Caco-2 (cell line): Measurements from ENCODE around the gene CREB5. TPM values are rescaled to one million over a fixed set of nuclear protein-coding genes. Genes with fewer than 3 reads are reported as not detected.
"Not testable (repeated sequence)": the region's sequence is repeated elsewhere in the genome, so short reads cannot be mapped to it uniquely, and the experiment has no call there.

Experiments used
- BruUV-seq: library from RNA; stranded (reverse); fragments of 400-500 nt; replicated peaks from 2 replicates; lab custom pipeline; 2021; lab: Mats Ljungman, UMichigan
- CTCF ChIA-PET: fragments of 300-600 bp; sonication (Branson Sonifier 250); formaldehyde crosslinking; loops from one replicate; lab custom pipeline; 2022; ENCODE audit warnings: antibody characterized with exemption; lab: Charles Lee
- POLR2A ChIA-PET: fragments of 300-600 bp; sonication (Branson Sonifier 250); formaldehyde crosslinking; loops from one replicate; lab custom pipeline; 2022; ENCODE audit warnings: antibody characterized with exemption; lab: Charles Lee
- DNase-seq, 2 experiments: peaks; one replicate each; pipeline versions ENCODE4 v3.0.0 to v3.0.0-alpha.2; 2020 to 2022
- H3K27me3 ChIP-seq: replicated peaks from 2 replicates; pipeline ENCODE4 v1.6.0; 2011; ENCODE audit warnings: low read length; ENCODE audit not compliant: control insufficient read depth, insufficient read depth
- H3K36me3 ChIP-seq: 2 replicates; pipeline ENCODE4 v1.5.1; 2011; ENCODE audit warnings: low read length; ENCODE audit not compliant: control insufficient read depth, insufficient read depth
- H3K4me1 ChIP-seq: fragments of 250-450 bp; sonication (Bioruptor Pico); 2 replicates; pipeline ENCODE4 v1.5.1; 2020; ENCODE audit warnings: mild to moderate bottlenecking
- H3K4me3 ChIP-seq: 2 replicates; pipeline ENCODE4 v1.5.1; 2011; ENCODE audit warnings: low read depth, mild to moderate bottlenecking, control low read depth, low read length
- H3K9me3 ChIP-seq: fragments of 250-450 bp; sonication (Bioruptor Pico); 2 replicates; pipeline ENCODE4 v1.5.1; 2020; ENCODE audit warnings: mild to moderate bottlenecking, moderate library complexity
- H3K27ac Mint-ChIP-seq: one replicate; pipeline ENCODE4 v1.8.0; 2022; ENCODE audit warnings: mixed read lengths; ENCODE audit not compliant: unreplicated experiment
- H3K27me3 Mint-ChIP-seq: one replicate; pipeline ENCODE4 v1.8.0; 2022; ENCODE audit warnings: mixed read lengths; ENCODE audit not compliant: insufficient read depth, unreplicated experiment
- H3K36me3 Mint-ChIP-seq: one replicate; pipeline ENCODE4 v1.8.0; 2022; ENCODE audit warnings: mild to moderate bottlenecking, mixed read lengths; ENCODE audit not compliant: insufficient read depth, unreplicated experiment
- H3K4me1 Mint-ChIP-seq: one replicate; pipeline ENCODE4 v1.8.0; 2022; ENCODE audit warnings: low read depth, mixed read lengths; ENCODE audit not compliant: unreplicated experiment
- H3K4me3 Mint-ChIP-seq: one replicate; pipeline ENCODE4 v1.8.0; 2022; ENCODE audit warnings: mild to moderate bottlenecking, moderate library complexity, mixed read lengths; ENCODE audit not compliant: unreplicated experiment
- H3K9me3 Mint-ChIP-seq: one replicate; pipeline ENCODE4 v1.8.0; 2022; ENCODE audit warnings: mixed read lengths; ENCODE audit not compliant: unreplicated experiment
- intact Hi-C: fragments of 100-400 bp; cut with micrococcal nuclease; formaldehyde crosslinking; loops from one replicate; pipeline ENCODE4 v1.10.0; 2022; ENCODE audit not compliant: unreplicated experiment
- total RNA-seq: library from RNA; stranded (reverse); gene quantifications from 2 replicates; pipeline ENCODE4 v1.2.3, GENCODE V29; 2022
- TF ChIP-seq, protein P1 (sequence below), 2 experiments: fragments of 200-600 bp in 1 of 2; IDR thresholded peaks; 1 replicate in 1 of 2; 2 replicates in 1 of 2; pipeline versions ENCODE4 v1.5.1 to v1.8.0; 2011 to 2022; ENCODE audit warnings: antibody characterized with exemption in 1 of 2, control low read depth in 1 of 2, inconsistent platforms in 1 of 2, low read depth in 1 of 2, low read length in 1 of 2, mild to moderate bottlenecking in 1 of 2, moderate library complexity in 1 of 2; ENCODE audit not compliant: insufficient read depth in 1 of 2, severe bottlenecking in 1 of 2, unreplicated experiment in 1 of 2

CREB5 gene
- total RNA-seq, 1 experiment from 2014 or later = 9.1 TPM

DNA sequence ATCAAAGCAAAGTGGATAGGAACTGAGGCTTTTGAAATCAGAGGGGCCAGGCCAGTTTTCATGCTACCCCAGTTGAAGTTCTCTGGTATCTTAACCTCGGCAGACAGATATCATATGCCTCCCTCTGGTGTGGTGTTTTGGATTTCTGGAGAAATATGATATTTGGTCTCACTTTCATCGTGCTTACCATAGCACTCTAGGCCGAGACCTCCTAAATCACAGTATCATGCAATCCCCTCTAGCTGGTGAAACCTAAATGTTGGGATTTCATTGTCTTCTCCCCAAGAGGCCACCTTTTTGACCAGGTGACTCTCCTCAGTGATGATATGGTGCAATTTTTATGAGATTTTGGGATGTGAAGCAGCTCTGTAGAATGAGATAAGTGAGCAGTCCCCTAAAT is 183.5 kb downstream of the CREB5 start:
- peaks cover 8% of the 10 kb centered on the region for H3K4me1 Mint-ChIP-seq
- no peaks in the 10 kb centered on the region for H3K9me3 Mint-ChIP-seq
- Histone ChIP-seq H3K27me3 (no peaks in the 10 kb centered on the region), H3K4me3 (no peak overlapping the region), H3K4me1 (no peaks in the 10 kb centered on the region), H3K9me3 (no peaks in the 10 kb centered on the region), H3K36me3 (no peaks in the 10 kb centered on the region)
- ChIA-PET POLR2A (no interaction called here), CTCF (no interaction called here)
- H3K4me3 Mint-ChIP-seq = no peak overlapping the region
- no peak overlapping the region for H3K27ac Mint-ChIP-seq
- no peak for DNase-seq
- BruUV-seq = no TSS peak
- TF ChIP-seq, protein P1, sequence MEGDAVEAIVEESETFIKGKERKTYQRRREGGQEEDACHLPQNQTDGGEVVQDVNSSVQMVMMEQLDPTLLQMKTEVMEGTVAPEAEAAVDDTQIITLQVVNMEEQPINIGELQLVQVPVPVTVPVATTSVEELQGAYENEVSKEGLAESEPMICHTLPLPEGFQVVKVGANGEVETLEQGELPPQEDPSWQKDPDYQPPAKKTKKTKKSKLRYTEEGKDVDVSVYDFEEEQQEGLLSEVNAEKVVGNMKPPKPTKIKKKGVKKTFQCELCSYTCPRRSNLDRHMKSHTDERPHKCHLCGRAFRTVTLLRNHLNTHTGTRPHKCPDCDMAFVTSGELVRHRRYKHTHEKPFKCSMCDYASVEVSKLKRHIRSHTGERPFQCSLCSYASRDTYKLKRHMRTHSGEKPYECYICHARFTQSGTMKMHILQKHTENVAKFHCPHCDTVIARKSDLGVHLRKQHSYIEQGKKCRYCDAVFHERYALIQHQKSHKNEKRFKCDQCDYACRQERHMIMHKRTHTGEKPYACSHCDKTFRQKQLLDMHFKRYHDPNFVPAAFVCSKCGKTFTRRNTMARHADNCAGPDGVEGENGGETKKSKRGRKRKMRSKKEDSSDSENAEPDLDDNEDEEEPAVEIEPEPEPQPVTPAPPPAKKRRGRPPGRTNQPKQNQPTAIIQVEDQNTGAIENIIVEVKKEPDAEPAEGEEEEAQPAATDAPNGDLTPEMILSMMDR (IDR thresholded peaks at IDR 0.05; ENCODE audit: insufficient read depth in 1 of 2, low read depth in 1 of 2, low read length in 1 of 2, severe bottlenecking in 1 of 2, unreplicated experiment in 1 of 2) = no peak
- intact Hi-C loops = no loop called here
- no peaks in the 10 kb centered on the region for H3K36me3 Mint-ChIP-seq
- H3K27me3 Mint-ChIP-seq = no peaks in the 10 kb centered on the region

GRCh38 chr7:28596245-28596935 is 184.1 kb downstream of the CREB5 start:
- no TSS peak for BruUV-seq
- ChIA-PET POLR2A (no interaction called here), CTCF (no interaction called here)
- H3K9me3 Mint-ChIP-seq = no peaks in the 10 kb centered on the region
- H3K27ac Mint-ChIP-seq = no peak overlapping the region
- DNase-seq = no peak
- no peak overlapping the region for H3K4me3 ChIP-seq
- no peaks in the 10 kb centered on the region for H3K27me3 Mint-ChIP-seq
- H3K4me1 ChIP-seq = no peaks in the 10 kb centered on the region
- no peaks in the 10 kb centered on the region for H3K36me3 ChIP-seq
- H3K36me3 Mint-ChIP-seq = no peaks in the 10 kb centered on the region
- no peaks in the 10 kb centered on the region; the same call in 1 of the 2 replicates for H3K27me3 ChIP-seq
- peaks cover 8% of the 10 kb centered on the region for H3K4me1 Mint-ChIP-seq
- H3K9me3 ChIP-seq = no peaks in the 10 kb centered on the region
- TF ChIP-seq, protein P1 (IDR thresholded peaks at IDR 0.05; ENCODE audit: insufficient read depth in 1 of 2, low read depth in 1 of 2, low read length in 1 of 2, severe bottlenecking in 1 of 2, unreplicated experiment in 1 of 2) = no peak
- intact Hi-C loops = no loop called here
- no peak overlapping the region for H3K4me3 Mint-ChIP-seq

GRCh38 chr7:28597284-28597683 is 185.0 kb downstream of the CREB5 start:
- ChIA-PET POLR2A (no interaction called here), CTCF (interaction anchor here (0.6 kb wide), 1 partner anchor 10 kb away, joined by 4 read pairs; no protein-coding TSS in a partner anchor)
- no peak for DNase-seq
- H3K4me1 Mint-ChIP-seq = peaks cover 8% of the 10 kb centered on the region
- no peak overlapping the region for H3K4me3 ChIP-seq
- H3K9me3 ChIP-seq = 0 out of 2 replicates have a peak, but pooled peaks cover 2% of the 10 kb centered on the region
- no peaks in the 10 kb centered on the region for H3K9me3 Mint-ChIP-seq
- H3K36me3 ChIP-seq = no peaks in the 10 kb centered on the region
- TF ChIP-seq, protein P1 (IDR thresholded peaks at IDR 0.05; ENCODE audit: insufficient read depth in 1 of 2, low read depth in 1 of 2, low read length in 1 of 2, severe bottlenecking in 1 of 2, unreplicated experiment in 1 of 2) = no peak
- intact Hi-C loops = no loop called here
- H3K27me3 ChIP-seq = no peaks in the 10 kb centered on the region; the same call in 1 of the 2 replicates
- no peak overlapping the region for H3K4me3 Mint-ChIP-seq
- no peak overlapping the region for H3K27ac Mint-ChIP-seq
- BruUV-seq = no TSS peak
- H3K4me1 ChIP-seq = no peaks in the 10 kb centered on the region
- no peaks in the 10 kb centered on the region for H3K27me3 Mint-ChIP-seq
- H3K36me3 Mint-ChIP-seq = no peaks in the 10 kb centered on the region

DNA sequence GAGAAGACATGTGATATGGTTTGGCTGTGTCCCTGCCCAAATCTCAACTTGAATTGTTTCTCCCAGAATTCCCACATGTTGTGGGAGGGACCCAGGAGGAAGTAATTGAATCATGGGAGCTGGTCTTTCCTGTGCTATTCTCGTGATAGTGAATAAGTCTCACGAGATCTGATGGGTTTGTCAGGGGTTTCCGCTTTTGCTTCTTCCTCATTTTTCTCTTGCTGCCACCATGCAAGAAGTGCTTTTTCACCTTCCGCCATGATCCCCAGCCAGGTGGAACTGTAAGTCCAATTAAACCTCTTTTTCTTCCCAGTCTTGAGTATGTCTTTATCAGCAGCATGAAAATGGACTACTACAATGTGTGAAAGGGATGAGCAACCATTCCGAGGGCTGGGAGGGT is 185.7 kb downstream of the CREB5 start:
- H3K36me3 ChIP-seq, intact Hi-C loops, POLR2A ChIA-PET, H3K4me1 ChIP-seq, H3K4me3 ChIP-seq, H3K27me3 Mint-ChIP-seq, BruUV-seq, H3K9me3 Mint-ChIP-seq, DNase-seq, H3K4me3 Mint-ChIP-seq, H3K9me3 ChIP-seq, H3K36me3 Mint-ChIP-seq, H3K4me1 Mint-ChIP-seq, H3K27ac Mint-ChIP-seq, H3K27me3 ChIP-seq: not testable (repeated sequence)
- CTCF ChIA-PET = interaction anchor here (0.6 kb wide), 1 partner anchor 10 kb away, joined by 4 read pairs; no protein-coding TSS in a partner anchor
